Measurements from ENCODE around the gene XXYLT1.

Gene XXYLT1

DNA sequence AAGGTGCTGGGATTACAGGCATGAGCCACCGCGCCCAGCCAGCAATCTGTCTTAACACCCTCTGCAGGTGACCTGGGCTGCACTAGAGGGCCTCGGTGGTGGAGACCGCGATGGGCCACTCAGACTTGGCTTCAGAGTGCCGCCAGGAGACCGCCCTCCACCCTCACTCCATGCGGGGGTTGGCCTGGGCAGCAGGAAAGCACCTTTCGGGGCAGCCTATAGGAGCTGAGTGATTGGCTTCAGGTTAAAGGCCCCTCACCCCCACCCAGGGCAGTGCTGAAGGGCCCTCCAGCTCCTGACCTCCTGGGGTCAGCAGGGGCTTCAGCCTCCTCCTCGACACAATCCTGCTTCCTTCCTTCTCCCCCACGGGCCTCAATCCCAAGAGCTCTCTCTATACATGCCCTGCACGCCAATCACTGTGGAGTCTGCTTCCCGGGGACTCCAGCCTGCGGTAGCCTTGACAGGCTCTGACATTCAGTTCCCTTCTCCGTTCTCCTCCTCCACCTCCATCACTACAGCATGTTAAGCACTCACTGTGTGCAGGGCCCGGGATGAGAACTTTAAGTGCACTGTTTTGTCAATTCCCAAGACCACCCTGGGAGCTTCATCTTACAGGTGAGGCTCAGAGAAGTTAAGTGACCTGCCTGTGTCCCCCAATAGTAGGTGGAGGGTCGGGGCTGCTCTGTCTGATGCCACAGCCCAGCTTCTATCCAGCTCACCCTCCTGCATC is 225.3 kb downstream of the XXYLT1 start:
- in situ Hi-C loops (cut with MboI; ENCODE audit: low pct_unique_long_range_greater_than_20kb, low sequenced_read_pairs, unreplicated experiment): no loop called here
- TF ChIP-seq, protein P1, sequence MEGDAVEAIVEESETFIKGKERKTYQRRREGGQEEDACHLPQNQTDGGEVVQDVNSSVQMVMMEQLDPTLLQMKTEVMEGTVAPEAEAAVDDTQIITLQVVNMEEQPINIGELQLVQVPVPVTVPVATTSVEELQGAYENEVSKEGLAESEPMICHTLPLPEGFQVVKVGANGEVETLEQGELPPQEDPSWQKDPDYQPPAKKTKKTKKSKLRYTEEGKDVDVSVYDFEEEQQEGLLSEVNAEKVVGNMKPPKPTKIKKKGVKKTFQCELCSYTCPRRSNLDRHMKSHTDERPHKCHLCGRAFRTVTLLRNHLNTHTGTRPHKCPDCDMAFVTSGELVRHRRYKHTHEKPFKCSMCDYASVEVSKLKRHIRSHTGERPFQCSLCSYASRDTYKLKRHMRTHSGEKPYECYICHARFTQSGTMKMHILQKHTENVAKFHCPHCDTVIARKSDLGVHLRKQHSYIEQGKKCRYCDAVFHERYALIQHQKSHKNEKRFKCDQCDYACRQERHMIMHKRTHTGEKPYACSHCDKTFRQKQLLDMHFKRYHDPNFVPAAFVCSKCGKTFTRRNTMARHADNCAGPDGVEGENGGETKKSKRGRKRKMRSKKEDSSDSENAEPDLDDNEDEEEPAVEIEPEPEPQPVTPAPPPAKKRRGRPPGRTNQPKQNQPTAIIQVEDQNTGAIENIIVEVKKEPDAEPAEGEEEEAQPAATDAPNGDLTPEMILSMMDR (IDR thresholded peaks at IDR 0.05; ENCODE audit: extremely low read depth, insufficient read depth, missing control alignments): no peak
- DNase-seq (ENCODE audit: low spot score): no peak

DNA sequence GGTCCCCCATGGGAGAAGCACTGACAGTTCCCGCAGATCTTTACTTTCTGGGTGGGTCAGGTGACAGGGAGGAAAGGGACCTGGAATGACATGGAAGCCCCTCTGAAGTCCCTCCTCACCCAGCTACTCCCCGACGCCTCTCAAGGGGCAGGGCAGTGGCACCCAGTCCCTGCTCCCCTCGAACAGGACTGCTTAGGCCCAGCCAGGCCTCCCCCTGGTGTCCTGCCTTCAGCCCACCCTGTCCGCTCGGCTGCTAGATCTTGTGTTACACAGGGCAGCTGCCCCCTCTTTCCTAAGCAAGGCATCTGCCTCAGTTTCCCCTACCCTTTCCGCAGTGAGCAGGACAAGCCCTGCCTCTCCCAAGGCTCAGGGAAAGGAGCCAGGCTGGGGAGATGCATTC is 226.5 kb downstream of the XXYLT1 start:
- in situ Hi-C loops (cut with MboI; ENCODE audit: low pct_unique_long_range_greater_than_20kb, low sequenced_read_pairs, unreplicated experiment): no loop called here
- TF ChIP-seq, protein P1 (IDR thresholded peaks at IDR 0.05; ENCODE audit: extremely low read depth, insufficient read depth, missing control alignments): no peak
- no peak for DNase-seq (ENCODE audit: low spot score)

DNA sequence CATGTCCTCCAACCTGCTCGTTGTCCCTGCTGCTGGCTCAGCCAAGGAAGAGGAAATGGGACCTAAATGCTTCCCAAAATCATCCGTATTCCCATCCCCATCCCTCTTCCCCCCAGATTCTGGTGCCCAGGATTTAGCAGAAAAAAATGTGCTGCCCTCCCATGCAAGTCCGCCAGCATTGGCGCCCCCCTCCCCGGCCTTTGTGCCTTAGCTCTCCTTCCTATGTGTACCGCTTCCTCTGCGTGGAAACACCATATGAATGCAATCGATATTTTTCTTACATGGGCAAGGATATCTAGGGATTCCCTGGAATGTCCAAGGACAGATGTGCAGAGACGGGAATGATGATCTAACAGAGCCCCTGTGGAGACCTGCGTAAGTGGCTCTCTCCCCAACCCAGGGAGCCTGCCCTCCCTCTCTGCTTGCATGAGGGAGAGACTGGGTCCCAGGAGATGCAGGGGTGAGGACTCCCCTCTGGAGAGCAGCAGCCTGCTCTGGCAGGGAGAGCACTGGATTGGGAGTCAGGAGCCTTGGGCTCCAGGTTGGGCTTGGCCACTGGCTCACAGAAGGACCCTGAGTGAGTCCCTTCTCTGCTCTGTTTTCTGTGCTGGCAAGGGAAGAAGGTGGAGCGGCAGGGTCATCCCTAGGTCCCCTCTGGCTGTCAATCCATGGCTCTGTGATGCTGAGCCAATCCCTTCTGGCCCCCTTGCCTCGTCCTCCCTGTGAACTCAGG is 227.2 kb downstream of the XXYLT1 start:
- in situ Hi-C loops (cut with MboI; ENCODE audit: low pct_unique_long_range_greater_than_20kb, low sequenced_read_pairs, unreplicated experiment): no loop called here
- no peak for DNase-seq (ENCODE audit: low spot score)
- TF ChIP-seq, protein P1 (IDR thresholded peaks at IDR 0.05; ENCODE audit: extremely low read depth, insufficient read depth, missing control alignments): no peak

DNA sequence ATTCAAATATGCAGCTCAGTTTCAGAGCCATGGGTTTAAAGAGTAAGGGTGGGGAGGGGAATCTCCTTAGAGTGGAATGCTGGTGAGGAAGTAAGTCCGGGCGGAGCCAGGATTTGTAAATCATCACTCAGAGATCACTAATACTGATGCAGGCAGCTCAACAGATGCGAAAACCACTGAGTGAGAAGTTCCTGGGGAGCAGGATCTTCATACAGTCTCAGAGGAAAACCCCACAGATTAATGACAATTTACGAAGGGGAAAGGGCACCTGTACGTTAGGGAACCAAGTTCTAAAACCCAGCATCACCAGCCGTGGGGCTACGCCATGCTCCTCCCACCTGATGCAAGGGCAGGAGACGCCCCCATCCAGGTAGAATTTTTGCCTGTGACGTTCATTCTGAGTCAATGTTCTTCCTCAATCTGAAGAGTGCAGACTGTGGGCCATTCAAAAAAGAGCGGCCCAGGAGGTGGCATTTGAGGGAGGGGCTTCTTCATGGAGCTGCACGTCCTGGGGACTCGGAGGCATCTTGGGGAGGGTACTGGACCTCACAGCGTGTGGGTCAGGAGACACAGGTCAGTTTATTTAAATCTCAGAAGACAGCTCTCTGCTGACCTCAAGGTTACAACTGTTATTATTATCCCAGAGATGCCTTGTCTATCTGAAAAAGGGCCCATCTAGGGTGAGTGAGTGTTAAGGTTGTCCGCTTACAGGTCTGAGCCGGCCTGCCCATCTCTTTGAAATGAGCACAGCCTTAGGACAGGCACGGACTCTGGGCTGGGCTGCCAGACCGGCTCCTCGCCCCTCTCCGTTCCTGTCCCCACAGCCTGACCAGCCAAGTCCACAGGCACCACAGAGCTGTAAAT is 228.0 kb downstream of the XXYLT1 start:
- no peak for DNase-seq (ENCODE audit: low spot score)
- in situ Hi-C loops (cut with MboI; ENCODE audit: low pct_unique_long_range_greater_than_20kb, low sequenced_read_pairs, unreplicated experiment): no loop called here
- TF ChIP-seq, protein P1 (IDR thresholded peaks at IDR 0.05; ENCODE audit: extremely low read depth, insufficient read depth, missing control alignments): no peak

DNA sequence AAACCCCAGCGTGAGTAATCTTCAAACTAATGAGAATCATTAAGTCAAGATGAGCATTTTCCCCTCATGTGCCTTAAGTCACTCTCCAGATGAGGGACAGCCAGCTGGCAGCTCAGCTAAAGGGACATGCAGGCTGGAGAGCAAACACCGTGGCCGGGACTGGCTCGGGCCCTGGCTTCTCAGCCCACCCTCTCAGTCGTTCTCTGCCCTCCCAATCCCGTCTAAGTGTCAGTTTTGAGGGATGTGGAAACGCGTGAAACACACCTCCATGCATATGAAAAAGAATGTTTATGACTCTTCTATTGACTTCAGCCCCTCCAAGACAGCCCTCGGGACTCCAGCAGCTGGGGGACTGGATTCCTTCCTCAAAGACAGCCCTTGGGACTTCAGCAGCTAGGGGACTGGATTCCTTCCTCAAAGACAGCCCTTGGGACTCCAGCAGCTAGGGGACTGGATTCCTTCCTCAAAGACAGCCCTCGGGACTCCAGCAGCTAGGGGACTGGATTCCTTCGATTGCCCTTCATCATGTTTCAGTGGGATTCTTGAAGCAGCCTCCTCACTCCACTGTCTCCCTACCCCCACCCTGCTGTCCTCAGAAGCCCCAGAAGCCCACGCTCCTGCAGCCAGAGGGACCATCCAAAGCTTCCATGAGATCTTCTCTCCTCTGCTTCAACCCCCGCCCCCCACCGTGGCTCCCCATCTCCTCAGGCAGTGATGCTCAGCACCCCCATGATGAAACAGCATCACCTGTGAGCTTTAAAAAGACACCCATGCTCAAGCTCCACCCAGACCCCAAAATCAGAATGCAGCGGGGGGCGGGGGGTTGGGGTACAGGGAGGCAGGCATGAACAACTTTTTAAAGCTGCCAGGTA is 228.9 kb downstream of the XXYLT1 start:
- TF ChIP-seq, protein P1 (IDR thresholded peaks at IDR 0.05; ENCODE audit: extremely low read depth, insufficient read depth, missing control alignments): no peak
- DNase-seq (ENCODE audit: low spot score): no peak
- in situ Hi-C loops (cut with MboI; ENCODE audit: low pct_unique_long_range_greater_than_20kb, low sequenced_read_pairs, unreplicated experiment): no loop called here
